Measurements from ENCODE around the gene ATP1B3. TPM values are rescaled to one million over a fixed set of nuclear protein-coding genes. Genes with fewer than 3 reads are reported as not detected.
"Not testable (repeated sequence)": the region's sequence is repeated elsewhere in the genome, so short reads cannot be mapped to it uniquely, and the experiment has no call there.

The ATP1B3 gene
- total RNA-seq, 2 experiments from 2014 or later = 106 to 113 TPM

GRCh38 chr3:141969711-141970110 lies 93.3 kb downstream of the ATP1B3 start:
- Mint-ChIP-seq H3K36me3 (ENCODE audit: low read depth) (no peaks in the 10 kb centered on the region), H3K27ac (no peak overlapping the region), H3K4me3 (no peak overlapping the region), H3K4me1 (peaks cover 2% of the 10 kb centered on the region), H3K9me3 (no peaks in the 10 kb centered on the region), H3K27me3 (no peaks in the 10 kb centered on the region)
- DNase-seq = no peak
- ChIA-PET CTCF (no interaction called here), POLR2A (no interaction called here)

- CTCF ChIA-PET = interaction anchor here (0.6 to 0.7 kb wide), 5 partner anchors 42 to 309 kb away, joined by 3 to 4 read pairs (median 4); no protein-coding TSS in a partner anchor
- no peak for DNase-seq
These were observed 95.1 kb downstream of the ATP1B3 start for GRCh38 chr3:141971571-141971970.

GRCh38 chr3:141972399-141972798 lies 96.0 kb downstream of the ATP1B3 start:
- ChIA-PET POLR2A (no interaction called here), CTCF (interaction anchor here (0.6 kb wide), 1 partner anchor 78 kb away, joined by 3 read pairs; no protein-coding TSS in a partner anchor)
- no peak for DNase-seq
- Mint-ChIP-seq H3K36me3 (ENCODE audit: low read depth) (peaks cover 3% of the 10 kb centered on the region), H3K9me3 (no peaks in the 10 kb centered on the region), H3K4me1 (peaks cover 2% of the 10 kb centered on the region), H3K4me3 (no peak overlapping the region), H3K27me3 (no peaks in the 10 kb centered on the region), H3K27ac (no peak overlapping the region)

More at GRCh38 chr3:141971571-141971970, 95.1 kb downstream of the ATP1B3 start:
- no peak overlapping the region for H3K4me3 Mint-ChIP-seq
- H3K4me1 Mint-ChIP-seq = peaks cover 2% of the 10 kb centered on the region
- no peaks in the 10 kb centered on the region for H3K27me3 Mint-ChIP-seq
- no peaks in the 10 kb centered on the region for H3K9me3 Mint-ChIP-seq
- POLR2A ChIA-PET = interaction anchor here (0.6 kb wide), 1 partner anchor 57 kb away, joined by 3 read pairs; no protein-coding TSS in a partner anchor
- peaks cover 3% of the 10 kb centered on the region for H3K36me3 Mint-ChIP-seq (ENCODE audit: low read depth)
- H3K27ac Mint-ChIP-seq = no peak overlapping the region

GRCh38 chr3:141974777-141975176 lies 98.3 kb downstream of the ATP1B3 start:
- DNase-seq; H3K9me3 Mint-ChIP-seq; POLR2A ChIA-PET; H3K4me1 Mint-ChIP-seq; H3K4me3 Mint-ChIP-seq; H3K36me3 Mint-ChIP-seq (ENCODE audit: low read depth); H3K27me3 Mint-ChIP-seq; H3K27ac Mint-ChIP-seq: not testable (repeated sequence)
- CTCF ChIA-PET = interaction anchor here (0.7 kb wide), 1 partner anchor 9 kb away, joined by 3 read pairs; no protein-coding TSS in a partner anchor

Other genes starting within 250 kb of the ATP1B3 start
- 10 to 100 TPM; 48.6 to 51.4 TPM for gene RNF7, start 138.3 kb upstream of the ATP1B3 start, total RNA-seq
- gene GRK7, start 113.2 kb upstream of the ATP1B3 start, total RNA-seq = not detected

Measured in activated CD4-positive, alpha-beta T cell treated with anti-CD3 and anti-CD28 coated beads, Interleukin-2, amount 10 ng/mL, durations not matched to agents 7 days and 5 days (primary cell).